Esophagus muscularis mucosa (tissue), 3 donors: ENCODE measurements around the gene YBX2.
A peak's percentile ranks its signal among the peaks of the same experiment; 100 is the strongest.

Experiments used
- POLR2AphosphoS5 ChIP-seq, 2 donors: sonication (generic); formaldehyde crosslinking; IDR thresholded peaks; one replicate each; pipeline ENCODE4 v1.6.1; 2017; ENCODE audit warnings: antibody characterized with exemption in 2 of 2
- TF ChIP-seq, protein P1 (sequence below), 3 experiments: fragments of 200-600 bp in 2 of 3; fragments of 450-650 bp in 1 of 3; sonication (generic) in 2 of 3; IDR thresholded peaks; one replicate each; pipeline ENCODE4 v1.5.1; 2017 to 2019; ENCODE audit warnings: antibody characterized with exemption in 3 of 3, mild to moderate bottlenecking in 2 of 3, moderate library complexity in 1 of 3

DNA sequence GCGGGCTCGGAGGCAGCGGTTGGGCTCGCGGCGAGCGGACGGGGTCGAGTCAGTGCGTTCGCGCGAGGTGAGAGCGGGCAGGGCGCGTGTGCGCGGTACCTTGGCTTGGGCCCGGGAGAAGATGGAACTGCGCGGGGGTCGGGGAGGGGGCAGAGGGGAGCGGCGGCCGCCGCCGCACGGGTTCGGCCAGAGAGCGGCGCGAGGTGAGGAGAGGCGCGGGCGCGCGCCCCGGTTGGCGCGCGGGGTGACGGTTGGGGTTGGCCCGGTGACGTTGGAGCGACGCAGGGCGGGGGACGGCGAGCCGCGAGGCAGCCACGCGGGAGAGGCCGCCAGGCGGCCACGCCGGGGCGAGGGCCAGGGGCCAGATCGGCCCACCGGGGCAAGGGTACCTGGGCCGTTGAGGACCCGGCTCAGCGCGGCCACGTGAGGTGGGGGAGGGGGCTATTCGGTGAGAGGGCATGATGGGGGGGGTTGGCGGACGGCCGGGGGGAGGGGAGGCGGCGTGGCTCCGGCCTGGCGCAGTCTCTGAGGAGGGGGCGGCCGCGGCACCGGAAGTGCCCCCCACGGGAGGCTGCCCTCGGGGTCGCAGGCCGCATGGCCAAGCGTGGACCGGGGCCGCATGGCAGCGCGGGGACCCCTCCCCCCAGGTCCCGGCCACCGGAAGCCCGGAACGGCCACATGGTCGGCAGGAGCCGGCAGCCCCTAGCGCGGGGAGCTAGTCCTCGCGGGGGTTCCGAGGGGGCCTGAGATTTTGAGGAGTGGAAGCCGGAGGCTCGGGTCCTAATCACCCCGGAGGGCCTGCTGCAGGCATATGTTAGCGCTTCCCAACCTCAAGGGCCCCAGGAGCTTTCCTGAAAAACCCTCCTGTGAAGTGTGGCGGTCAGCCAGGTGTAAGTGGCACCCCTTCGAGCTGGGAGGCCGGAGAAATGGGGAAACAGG is 13.5 kb upstream of the YBX2 start:
- TF ChIP-seq, protein P1, sequence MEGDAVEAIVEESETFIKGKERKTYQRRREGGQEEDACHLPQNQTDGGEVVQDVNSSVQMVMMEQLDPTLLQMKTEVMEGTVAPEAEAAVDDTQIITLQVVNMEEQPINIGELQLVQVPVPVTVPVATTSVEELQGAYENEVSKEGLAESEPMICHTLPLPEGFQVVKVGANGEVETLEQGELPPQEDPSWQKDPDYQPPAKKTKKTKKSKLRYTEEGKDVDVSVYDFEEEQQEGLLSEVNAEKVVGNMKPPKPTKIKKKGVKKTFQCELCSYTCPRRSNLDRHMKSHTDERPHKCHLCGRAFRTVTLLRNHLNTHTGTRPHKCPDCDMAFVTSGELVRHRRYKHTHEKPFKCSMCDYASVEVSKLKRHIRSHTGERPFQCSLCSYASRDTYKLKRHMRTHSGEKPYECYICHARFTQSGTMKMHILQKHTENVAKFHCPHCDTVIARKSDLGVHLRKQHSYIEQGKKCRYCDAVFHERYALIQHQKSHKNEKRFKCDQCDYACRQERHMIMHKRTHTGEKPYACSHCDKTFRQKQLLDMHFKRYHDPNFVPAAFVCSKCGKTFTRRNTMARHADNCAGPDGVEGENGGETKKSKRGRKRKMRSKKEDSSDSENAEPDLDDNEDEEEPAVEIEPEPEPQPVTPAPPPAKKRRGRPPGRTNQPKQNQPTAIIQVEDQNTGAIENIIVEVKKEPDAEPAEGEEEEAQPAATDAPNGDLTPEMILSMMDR (IDR thresholded peaks at IDR 0.05): peak in 1 of 3 experiments; percentile 22
- no peak for TF ChIP-seq POLR2AphosphoS5 (IDR thresholded peaks at IDR 0.05)
